GM18520 (cell line): Measurements from ENCODE around the gene CCDC181.
"Not testable (repeated sequence)": the region's sequence is repeated elsewhere in the genome, so short reads cannot be mapped to it uniquely, and the experiment has no call there.

ENCODE experiments used
- ATAC-seq: cut with Tn5 transposase; IDR thresholded peaks from one replicate; pipeline ENCODE4 v1.9.1; 2021; ENCODE audit not compliant: unreplicated experiment

The CCDC181 gene

GRCh38 chr1:169402578-169402977, 24.7 kb downstream of the CCDC181 start:
- not testable (repeated sequence) for ATAC-seq

- ATAC-seq, result no peak
Observed at GRCh38 chr1:169395955-169396354, 31.3 kb downstream of the CCDC181 start.

GRCh38 chr1:169392406-169392805, 34.9 kb downstream of the CCDC181 start:
- ATAC-seq, result no peak

- ATAC-seq, result peak; percentile 83
Observed at GRCh38 chr1:169390303-169390702, 37.0 kb downstream of the CCDC181 start.

- no peak for ATAC-seq
Observed at GRCh38 chr1:169387399-169387798, 39.9 kb downstream of the CCDC181 start.

GRCh38 chr1:169383449-169383848, 43.8 kb downstream of the CCDC181 start:
- no peak for ATAC-seq

GRCh38 chr1:169381162-169381561, 46.1 kb downstream of the CCDC181 start:
- ATAC-seq, result no peak

- ATAC-seq, result no peak
Observed at GRCh38 chr1:169371404-169371803, 55.9 kb downstream of the CCDC181 start.

GRCh38 chr1:169368406-169368769, 58.9 kb downstream of the CCDC181 start:
- no peak for ATAC-seq

- ATAC-seq, result peak; percentile 91
Observed at GRCh38 chr1:169367686-169368405, 59.4 kb downstream of the CCDC181 start, which contains the start of the genes BLZF1 and NME7. Gene BLZF1, plus strand, starts transcription at chr1:169368195. Its CDS starts 1,328 bp downstream, at chr1:169369523. Gene NME7, minus strand, starts transcription at chr1:169367797. Its CDS starts 87 bp downstream, at chr1:169367710.

- no peak for ATAC-seq
Observed at GRCh38 chr1:169367096-169367685, 60.1 kb downstream of the CCDC181 start.

- ATAC-seq, result no peak
Observed at GRCh38 chr1:169364948-169365347, 62.3 kb downstream of the CCDC181 start.

- ATAC-seq, result peak; percentile 32
Observed at GRCh38 chr1:169363046-169363730, 64.1 kb downstream of the CCDC181 start.

GRCh38 chr1:169361281-169361680, 66.0 kb downstream of the CCDC181 start:
- ATAC-seq, result no peak

- no peak for ATAC-seq
Observed at GRCh38 chr1:169360415-169360814, 66.9 kb downstream of the CCDC181 start.

- ATAC-seq, result no peak
Observed at GRCh38 chr1:169348383-169349036, 78.8 kb downstream of the CCDC181 start.

GRCh38 chr1:169347688-169348382, 79.4 kb downstream of the CCDC181 start:
- ATAC-seq, result no peak

- no peak for ATAC-seq
Observed at GRCh38 chr1:169346036-169346589, 81.2 kb downstream of the CCDC181 start.

- no peak for ATAC-seq
Observed at GRCh38 chr1:169345511-169345910, 81.8 kb downstream of the CCDC181 start.
